HG03064 (cell line): ENCODE results near the gene GPSM1.

Experiments used
- ATAC-seq: cut with Tn5 transposase; IDR thresholded peaks from one replicate; pipeline ENCODE4 v1.9.1; 2021; ENCODE audit warnings: low read depth; ENCODE audit not compliant: unreplicated experiment

GPSM1 gene

GRCh38 chr9:136303066-136303824 is 24.1 kb upstream of the GPSM1 start:
- ATAC-seq: no peak

- ATAC-seq: no peak
Measured at GRCh38 chr9:136303825-136304416, 23.4 kb upstream of the GPSM1 start, which contains the start of gene CCDC187. Gene CCDC187 (minus strand): TSS chr9:136304094. CDS start chr9:136303830, 264 bp downstream.

DNA sequence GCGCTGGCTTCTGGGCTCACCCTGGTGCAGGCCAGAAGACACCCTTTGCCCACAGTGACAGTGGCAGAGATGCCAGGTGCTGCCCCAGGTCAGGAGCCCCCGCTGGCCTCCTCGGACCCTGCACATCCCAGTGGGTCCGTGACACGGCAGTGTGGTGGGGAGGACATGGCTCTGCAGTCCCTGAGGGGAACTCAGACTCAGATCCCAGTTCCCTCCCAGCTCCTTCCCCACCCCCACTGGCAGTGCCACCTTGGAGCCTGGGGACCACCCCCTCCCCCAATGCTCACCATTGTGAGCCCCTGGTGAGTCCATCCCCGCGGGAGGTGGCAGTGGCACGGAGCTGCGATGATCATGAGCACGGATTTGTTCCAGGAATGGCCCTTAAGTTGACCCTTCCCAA is 22.9 kb upstream of the GPSM1 start:
- ATAC-seq: no peak

GRCh38 chr9:136304981-136305380 is 22.4 kb upstream of the GPSM1 start:
- ATAC-seq: no peak

GRCh38 chr9:136305804-136306203 is 21.5 kb upstream of the GPSM1 start:
- no peak for ATAC-seq

DNA sequence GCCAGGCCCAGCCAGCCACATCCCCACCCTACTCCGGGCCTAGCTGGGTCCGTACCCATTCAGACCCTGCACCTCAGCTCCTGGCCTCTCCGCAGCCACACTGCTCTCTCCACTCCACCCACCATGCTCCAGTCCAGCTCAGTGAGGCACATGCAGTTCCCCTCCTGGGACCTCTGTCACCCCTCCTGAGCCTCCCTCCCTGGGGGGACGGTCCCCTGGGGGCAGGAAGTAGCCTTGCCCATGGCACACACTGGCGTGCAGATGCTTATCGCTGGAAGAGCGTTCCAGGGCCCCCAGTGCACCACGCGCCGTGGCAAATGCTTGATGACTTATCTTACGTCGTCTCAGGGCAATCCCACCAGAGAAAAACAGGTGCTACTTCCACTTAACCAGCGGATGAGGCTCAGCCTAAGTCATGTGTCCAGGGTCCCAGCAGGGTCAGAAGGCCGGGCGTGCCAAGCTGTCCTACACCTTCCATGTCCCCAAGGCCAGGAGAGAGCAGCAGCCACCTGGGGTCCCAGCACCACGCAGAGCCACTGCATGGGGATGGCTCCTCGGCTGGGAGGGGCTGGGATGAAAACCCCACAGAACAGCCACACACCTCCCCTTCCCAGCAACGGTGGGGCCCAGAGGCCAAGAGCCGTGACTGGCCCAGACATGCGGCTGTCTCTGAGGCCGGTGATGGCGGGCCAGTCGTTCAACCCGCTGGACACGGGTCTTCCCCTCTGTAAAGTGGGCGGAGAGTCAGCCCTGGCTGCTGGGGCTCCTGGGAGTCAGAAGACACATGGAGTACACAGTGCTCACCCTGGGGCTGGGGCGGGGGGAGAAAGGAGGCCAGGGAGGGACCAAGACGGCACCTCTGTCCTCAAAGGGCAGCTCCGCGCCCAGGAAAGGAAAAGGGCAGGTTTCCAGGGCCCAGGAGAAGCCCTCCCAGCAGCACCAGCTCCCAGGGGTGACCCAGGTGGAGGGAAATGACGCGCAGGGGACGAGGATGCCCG is 20.8 kb upstream of the GPSM1 start:
- no peak for ATAC-seq

DNA sequence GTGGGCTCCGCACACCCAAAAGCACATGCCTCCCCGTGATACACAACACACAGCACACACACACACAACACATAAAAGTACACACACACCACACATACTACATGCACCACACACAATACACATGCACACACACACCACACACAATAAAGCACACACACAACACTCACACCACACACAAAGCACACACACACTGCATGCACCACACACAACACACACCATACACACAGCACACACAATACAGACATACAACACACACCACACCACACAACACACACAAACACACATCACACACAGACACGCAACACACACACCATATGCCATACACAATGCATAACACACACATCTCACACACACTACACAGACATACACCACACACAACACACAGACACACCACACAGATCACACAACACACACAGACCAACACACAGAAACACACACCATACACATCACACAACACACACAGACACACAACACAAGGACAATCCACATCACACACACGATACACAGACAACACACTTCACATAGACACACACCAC is 20.1 kb upstream of the GPSM1 start:
- no peak for ATAC-seq

DNA sequence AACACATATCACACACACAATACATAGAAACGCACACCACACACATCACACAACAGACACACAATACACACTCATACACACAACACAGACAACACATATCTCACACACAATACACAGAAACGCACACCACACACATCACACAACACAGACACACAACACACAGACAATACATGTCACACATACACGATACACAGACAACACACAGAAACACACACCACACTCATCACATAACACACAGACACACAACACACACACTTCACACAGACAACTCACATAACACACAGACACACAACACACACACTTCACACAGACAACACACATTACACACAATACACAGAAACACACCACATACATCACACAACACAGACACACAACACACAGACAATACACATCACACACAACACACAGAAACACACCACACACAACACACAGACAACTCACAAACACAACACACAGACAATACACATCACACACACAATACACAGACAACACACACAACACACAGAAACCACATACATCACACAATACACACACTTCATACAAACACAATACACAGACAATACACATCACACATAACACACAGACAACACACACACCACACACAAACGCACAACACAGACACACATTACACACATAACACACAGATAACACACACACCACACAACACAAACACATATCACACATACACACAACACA is 19.2 kb upstream of the GPSM1 start:
- no peak for ATAC-seq

DNA sequence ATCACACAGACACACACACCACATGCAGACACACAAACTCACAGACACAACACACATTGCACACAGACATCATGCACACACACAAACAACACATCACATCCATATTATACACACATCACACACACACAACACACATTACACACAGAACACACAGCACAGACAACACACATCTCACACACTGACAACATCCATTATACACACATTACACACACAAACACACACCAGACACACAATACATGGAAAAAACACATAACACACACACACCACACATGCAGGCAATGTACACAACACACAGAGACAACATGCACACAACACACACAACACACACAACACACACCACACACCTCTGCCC is 18.7 kb upstream of the GPSM1 start:
- no peak for ATAC-seq

DNA sequence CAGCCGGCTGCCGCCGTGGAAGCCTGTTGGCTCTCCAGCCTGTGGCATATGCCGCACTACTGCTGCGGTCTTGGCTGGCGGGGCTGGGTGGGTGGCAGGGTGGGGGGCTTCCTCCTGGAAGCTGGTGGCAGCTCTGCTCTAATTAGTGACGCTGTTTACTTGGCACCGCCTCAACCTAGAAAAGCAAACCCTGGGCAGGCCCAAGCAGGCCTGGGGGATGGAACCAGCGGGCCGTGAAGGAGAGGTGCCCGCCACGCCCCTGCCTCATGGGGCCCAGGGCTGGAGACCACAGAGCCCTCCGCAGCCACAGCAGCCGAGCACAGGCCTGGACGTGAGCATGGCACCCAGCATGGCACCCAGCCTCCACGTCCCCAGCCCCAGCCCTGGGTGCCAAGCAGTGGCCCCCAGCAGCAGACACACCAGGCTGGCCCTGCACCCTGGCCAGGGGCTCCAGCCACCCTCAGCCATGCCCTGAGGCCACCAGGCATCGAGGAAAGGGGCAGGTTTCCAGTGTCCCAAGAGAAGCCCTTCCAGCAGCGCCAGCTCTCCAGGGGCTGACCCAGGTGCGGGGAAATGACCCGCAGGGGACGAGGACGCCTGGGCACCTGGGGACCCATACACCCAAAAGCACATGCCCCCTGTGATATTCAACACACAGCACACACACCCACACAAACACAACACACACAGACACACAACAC is 18.1 kb upstream of the GPSM1 start:
- no peak for ATAC-seq

DNA sequence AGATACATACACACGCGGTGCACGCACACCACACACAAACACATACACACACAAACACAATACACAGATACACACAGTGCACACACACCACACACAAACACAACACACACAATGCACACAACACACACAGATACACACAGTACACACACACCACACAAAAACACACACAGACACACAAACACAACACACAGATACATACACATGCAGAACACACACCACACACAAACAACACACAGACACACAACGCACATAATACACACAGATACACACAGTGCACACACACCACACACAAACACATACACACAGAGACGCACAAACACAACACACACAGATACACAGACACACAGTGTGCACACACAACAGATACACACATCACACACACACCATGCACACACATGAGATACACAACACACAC is 17.5 kb upstream of the GPSM1 start:
- ATAC-seq: no peak

- no peak for ATAC-seq
Measured at GRCh38 chr9:136310273-136311030, 16.9 kb upstream of the GPSM1 start.

GRCh38 chr9:136311051-136312008 is 16.0 kb upstream of the GPSM1 start:
- ATAC-seq: no peak

- ATAC-seq: no peak
Measured at GRCh38 chr9:136312009-136312375, 15.3 kb upstream of the GPSM1 start.

DNA sequence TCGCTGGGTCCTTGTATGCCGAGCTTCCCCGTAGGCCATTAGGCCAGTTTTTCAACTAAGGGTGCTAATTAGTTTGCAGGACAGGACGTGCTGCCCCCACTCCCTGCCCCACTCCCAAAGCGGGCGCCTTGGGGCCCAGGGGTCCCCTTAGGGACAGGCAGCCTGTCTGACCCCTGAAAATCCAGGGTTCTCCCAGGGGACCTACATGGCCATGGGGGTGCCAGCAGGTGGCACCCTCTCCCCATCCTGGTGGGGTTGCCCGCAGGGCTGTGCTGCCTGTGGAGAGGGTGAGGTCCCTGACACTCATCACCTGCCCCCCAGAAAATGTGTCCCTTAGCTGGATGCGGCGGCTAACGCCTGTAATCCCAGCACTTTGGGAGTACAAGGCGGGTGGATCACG is 14.9 kb upstream of the GPSM1 start:
- ATAC-seq: no peak

- no peak for ATAC-seq
Measured at GRCh38 chr9:136313111-136314055, 14.0 kb upstream of the GPSM1 start.

DNA sequence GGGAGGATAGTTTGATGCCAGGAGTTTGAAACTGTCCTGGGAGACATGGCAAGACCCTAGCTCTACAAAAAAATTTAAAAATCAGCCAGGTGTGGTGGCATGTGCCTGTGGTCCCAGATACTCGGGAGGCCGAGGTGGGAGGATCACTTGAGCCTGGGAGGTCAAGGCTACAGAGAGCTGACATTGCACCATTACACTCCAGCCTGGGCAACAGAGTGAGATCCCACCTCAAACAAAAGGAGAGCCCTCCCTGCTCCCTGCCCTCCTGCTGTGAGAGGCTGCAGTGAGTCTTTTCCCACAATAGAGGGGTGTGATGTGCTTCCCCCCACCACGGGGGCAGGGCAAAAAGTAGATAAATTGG is 13.3 kb upstream of the GPSM1 start:
- ATAC-seq: no peak
